Stimulated activated naive CD8-positive, alpha-beta T cell treated with anti-CD3 and anti-CD28 coated beads, Interleukin-15, amount 100 ng/mL, for 72 hours (primary cell): ENCODE results near the gene PABPC3.

Source experiments
- ATAC-seq: fragments of 150-1000 bp; cut with Tn5 transposase; 2 replicates; pipeline ENCODE4 v1.10.0; 2021; ENCODE audit warnings: mild to moderate bottlenecking, moderate library complexity
- DNase-seq, 2 donors: peaks; one replicate each; pipeline ENCODE4 v3.0.0; 2021 to 2022
- H3K27ac Mint-ChIP-seq, 2 donors: one replicate each; pipeline ENCODE4 v1.8.0; 2022; ENCODE audit warnings: mild to moderate bottlenecking in 2 of 2, mixed read lengths in 2 of 2, moderate library complexity in 2 of 2
- H3K27me3 Mint-ChIP-seq: one replicate; pipeline ENCODE4 v1.8.0; 2022; ENCODE audit warnings: mixed read lengths
- H3K4me1 Mint-ChIP-seq: one replicate; pipeline ENCODE4 v1.8.0; 2022; ENCODE audit warnings: mild to moderate bottlenecking, mixed read lengths
- H3K4me3 Mint-ChIP-seq, 2 donors: one replicate each; pipeline ENCODE4 v1.8.0; 2022; ENCODE audit warnings: mild to moderate bottlenecking in 2 of 2, mixed read lengths in 2 of 2, moderate library complexity in 1 of 2
- H3K9me3 Mint-ChIP-seq, 2 donors: one replicate each; pipeline ENCODE4 v1.8.0; 2022; ENCODE audit warnings: mixed read lengths in 2 of 2

PABPC3 gene

GRCh38 chr13:25135896-25136295, 40.0 kb downstream of the PABPC3 start:
- no peak overlapping the region for H3K4me3 Mint-ChIP-seq
- ATAC-seq (no peak), DNase-seq (no peak)
- H3K27ac Mint-ChIP-seq, result no peak overlapping the region
- H3K27me3 Mint-ChIP-seq, result peaks cover 46% of the 10 kb centered on the region
- H3K9me3 Mint-ChIP-seq, result peaks cover 0 to 10% of the 10 kb centered on the region in 2 donors
- no peaks in the 10 kb centered on the region for H3K4me1 Mint-ChIP-seq

GRCh38 chr13:25136880-25137787, 41.2 kb downstream of the PABPC3 start:
- DNase-seq (no peak), ATAC-seq (no peak)
- Mint-ChIP-seq H3K4me3 (no peak overlapping the region), H3K9me3 (peaks cover 0 to 10% of the 10 kb centered on the region in 2 donors), H3K27ac (no peak overlapping the region), H3K4me1 (no peaks in the 10 kb centered on the region), H3K27me3 (peaks cover 48% of the 10 kb centered on the region)

GRCh38 chr13:25137788-25138115, 41.8 kb downstream of the PABPC3 start:
- peaks cover 0 to 10% of the 10 kb centered on the region in 2 donors for H3K9me3 Mint-ChIP-seq

GRCh38 chr13:25141042-25141441, 45.1 kb downstream of the PABPC3 start:
- DNase-seq, result no peak
- Mint-ChIP-seq H3K27ac (peak overlapping the region; percentile 13 to 67), H3K4me3 (no peak overlapping the region), H3K4me1 (no peaks in the 10 kb centered on the region), H3K27me3 (peaks cover 31% of the 10 kb centered on the region), H3K9me3 (no peaks in the 10 kb centered on the region)
- ATAC-seq, result no peak

More at GRCh38 chr13:25137788-25138115, 41.8 kb downstream of the PABPC3 start:
- ATAC-seq (no peak), DNase-seq (no peak)
- H3K4me3 Mint-ChIP-seq, result no peak overlapping the region
- H3K4me1 Mint-ChIP-seq, result no peaks in the 10 kb centered on the region
- peaks cover 44% of the 10 kb centered on the region for H3K27me3 Mint-ChIP-seq
- no peak overlapping the region for H3K27ac Mint-ChIP-seq

- Mint-ChIP-seq H3K27ac (no peak overlapping the region), H3K9me3 (no peaks in the 10 kb centered on the region), H3K4me1 (no peaks in the 10 kb centered on the region), H3K4me3 (no peak overlapping the region), H3K27me3 (peaks cover 23% of the 10 kb centered on the region)
- ATAC-seq (no peak), DNase-seq (no peak)
These were observed 47.8 kb downstream of the PABPC3 start for GRCh38 chr13:25143706-25144105.

GRCh38 chr13:25147638-25148401, 51.9 kb downstream of the PABPC3 start:
- peaks cover 0 to 4% of the 10 kb centered on the region in 2 donors for H3K9me3 Mint-ChIP-seq
- ATAC-seq (no peak), DNase-seq (no peak)
- no peaks in the 10 kb centered on the region for H3K4me1 Mint-ChIP-seq
- H3K4me3 Mint-ChIP-seq, result no peak overlapping the region
- peaks cover 45% of the 10 kb centered on the region for H3K27me3 Mint-ChIP-seq
- H3K27ac Mint-ChIP-seq, result no peak overlapping the region

- Mint-ChIP-seq H3K9me3 (peaks cover 0 to 4% of the 10 kb centered on the region in 2 donors), H3K4me3 (no peak overlapping the region), H3K4me1 (no peaks in the 10 kb centered on the region), H3K27me3 (peaks cover 48% of the 10 kb centered on the region), H3K27ac (no peak overlapping the region)
- no peak for ATAC-seq
- DNase-seq, result no peak
These were observed 52.5 kb downstream of the PABPC3 start for GRCh38 chr13:25148402-25148771.
